Activated B cell treated with CpG ODN at 0.5 μM for 24 hours (primary cell): ENCODE data around the gene CENPP. TPM values are rescaled to one million over a fixed set of nuclear protein-coding genes. Genes with fewer than 3 reads are reported as not detected.

ENCODE experiments used
- ATAC-seq: fragments of 200-7000 bp; cut with Tn5 transposase; one replicate; pipeline ENCODE4 v1.10.0; 2021; ENCODE audit warnings: low read depth, mild to moderate bottlenecking, moderate library complexity
- CTCF ChIA-PET: fragments of 350-600 bp; sonication (Branson Sonifier 250); formaldehyde crosslinking; loops from one replicate; lab custom pipeline; 2021; ENCODE audit warnings: antibody characterized with exemption; lab: Charles Lee
- POLR2A ChIA-PET: fragments of 350-600 bp; sonication (Branson Sonifier 250); formaldehyde crosslinking; loops from one replicate; lab custom pipeline; 2021; ENCODE audit warnings: antibody characterized with exemption; lab: Charles Lee
- DNase-seq: peaks from one replicate; pipeline ENCODE4 v3.0.0; 2022
- H3K27ac Mint-ChIP-seq: one replicate; pipeline ENCODE4 v1.8.0; 2020; ENCODE audit warnings: mixed read lengths
- H3K27me3 Mint-ChIP-seq: one replicate; pipeline ENCODE4 v1.8.0; 2021; ENCODE audit warnings: mixed read lengths
- H3K36me3 Mint-ChIP-seq: one replicate; pipeline ENCODE4 v1.8.0; 2021; ENCODE audit warnings: low read depth, mixed read lengths
- H3K4me1 Mint-ChIP-seq: one replicate; pipeline ENCODE4 v1.8.0; 2021; ENCODE audit warnings: mixed read lengths
- H3K4me3 Mint-ChIP-seq: one replicate; pipeline ENCODE4 v1.8.0; 2020; ENCODE audit warnings: mild to moderate bottlenecking, mixed read lengths
- H3K9me3 Mint-ChIP-seq: one replicate; pipeline ENCODE4 v1.8.0; 2020; ENCODE audit warnings: mixed read lengths
- CTCF ChIP-seq: fragments of 200-600 bp; IDR thresholded peaks from one replicate; pipeline ENCODE4 v1.8.0; 2022; ENCODE audit warnings: antibody characterized with exemption, mild to moderate bottlenecking
- intact Hi-C: fragments of 100-400 bp; cut with micrococcal nuclease; formaldehyde crosslinking; loops from one replicate; pipeline ENCODE4 v1.15.1; 2024
- total RNA-seq: library from RNA; stranded (reverse); gene quantifications from 2 replicates; pipeline ENCODE4 v1.2.3, GENCODE V29; 2022

CENPP gene
- total RNA-seq, 1 donor from 2014 or later: 5.7 TPM

- TF ChIP-seq CTCF: no peak
- Mint-ChIP-seq H3K4me1 (no peaks in the 10 kb centered on the region), H3K9me3 (no peaks in the 10 kb centered on the region), H3K27ac (no peak overlapping the region), H3K27me3 (no peaks in the 10 kb centered on the region), H3K36me3 (no peaks in the 10 kb centered on the region), H3K4me3 (no peak overlapping the region)
- POLR2A ChIA-PET: no interaction called here
- ATAC-seq (no peak), DNase-seq (no peak)
- CTCF ChIA-PET: no interaction called here
- intact Hi-C loops: no loop called here
Observed at GRCh38 chr9:92595930-92596329, 270.2 kb downstream of the CENPP start.

DNA sequence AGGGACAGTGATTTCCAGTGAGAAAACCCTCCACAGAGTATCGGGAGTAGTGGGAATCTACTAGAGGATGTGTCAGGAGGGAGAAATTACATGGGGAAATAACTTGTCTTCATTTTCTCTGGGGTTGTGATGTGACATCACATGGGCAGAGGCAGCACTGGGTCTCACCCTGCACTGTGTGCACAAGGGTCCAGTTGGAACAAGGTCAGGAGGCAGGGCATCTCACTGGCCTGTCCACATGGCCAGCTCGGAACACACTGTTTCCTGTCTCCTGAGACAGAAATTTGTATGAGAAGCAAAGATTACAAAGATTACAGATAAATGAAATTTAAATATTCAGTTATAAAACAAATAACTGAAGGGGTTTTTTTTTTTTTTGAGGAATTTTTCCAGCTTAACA is 272.6 kb downstream of the CENPP start:
- DNase-seq (no peak), ATAC-seq (no peak)
- ChIA-PET POLR2A (no interaction called here), CTCF (no interaction called here)
- Mint-ChIP-seq H3K27ac (no peak overlapping the region), H3K27me3 (no peaks in the 10 kb centered on the region), H3K36me3 (peaks cover 4% of the 10 kb centered on the region), H3K4me3 (no peak overlapping the region), H3K4me1 (no peaks in the 10 kb centered on the region), H3K9me3 (peaks cover 1% of the 10 kb centered on the region)
- intact Hi-C loops: no loop called here
- TF ChIP-seq CTCF: no peak

DNA sequence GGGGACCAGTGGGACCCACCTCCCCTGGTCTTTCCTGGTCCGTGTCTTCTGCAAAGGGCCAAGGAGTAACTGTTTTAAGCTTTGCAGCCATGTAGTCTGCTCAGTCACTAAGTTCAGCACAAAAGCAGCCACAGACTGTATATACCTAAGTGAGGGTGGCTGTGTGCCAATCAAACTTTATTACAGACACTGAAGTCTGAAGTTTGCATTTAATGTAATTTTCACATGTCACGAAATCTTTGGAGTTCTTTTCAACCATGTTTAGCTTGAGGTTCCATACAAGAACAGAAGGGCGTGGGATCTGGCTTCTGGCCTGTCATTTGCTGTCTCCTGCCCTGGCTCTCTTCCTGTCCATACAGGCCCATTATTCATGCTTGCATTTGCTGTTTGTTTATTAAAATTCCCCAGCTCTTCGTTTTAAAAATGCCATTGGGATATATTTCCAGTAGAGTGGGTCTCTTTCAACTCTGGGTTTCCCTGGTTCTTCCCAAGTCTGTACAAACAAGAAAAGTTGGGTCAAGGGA is 274.2 kb downstream of the CENPP start:
- intact Hi-C loops: no loop called here
- peaks cover 11% of the 10 kb centered on the region for H3K9me3 Mint-ChIP-seq
- ATAC-seq (no peak), DNase-seq (no peak)
- H3K27me3 Mint-ChIP-seq: no peaks in the 10 kb centered on the region
- peaks cover 6% of the 10 kb centered on the region for H3K36me3 Mint-ChIP-seq
- H3K4me3 Mint-ChIP-seq: no peak overlapping the region
- H3K4me1 Mint-ChIP-seq: no peaks in the 10 kb centered on the region
- no peak for TF ChIP-seq CTCF
- no peak overlapping the region for H3K27ac Mint-ChIP-seq
- ChIA-PET POLR2A (no interaction called here), CTCF (no interaction called here)

DNA sequence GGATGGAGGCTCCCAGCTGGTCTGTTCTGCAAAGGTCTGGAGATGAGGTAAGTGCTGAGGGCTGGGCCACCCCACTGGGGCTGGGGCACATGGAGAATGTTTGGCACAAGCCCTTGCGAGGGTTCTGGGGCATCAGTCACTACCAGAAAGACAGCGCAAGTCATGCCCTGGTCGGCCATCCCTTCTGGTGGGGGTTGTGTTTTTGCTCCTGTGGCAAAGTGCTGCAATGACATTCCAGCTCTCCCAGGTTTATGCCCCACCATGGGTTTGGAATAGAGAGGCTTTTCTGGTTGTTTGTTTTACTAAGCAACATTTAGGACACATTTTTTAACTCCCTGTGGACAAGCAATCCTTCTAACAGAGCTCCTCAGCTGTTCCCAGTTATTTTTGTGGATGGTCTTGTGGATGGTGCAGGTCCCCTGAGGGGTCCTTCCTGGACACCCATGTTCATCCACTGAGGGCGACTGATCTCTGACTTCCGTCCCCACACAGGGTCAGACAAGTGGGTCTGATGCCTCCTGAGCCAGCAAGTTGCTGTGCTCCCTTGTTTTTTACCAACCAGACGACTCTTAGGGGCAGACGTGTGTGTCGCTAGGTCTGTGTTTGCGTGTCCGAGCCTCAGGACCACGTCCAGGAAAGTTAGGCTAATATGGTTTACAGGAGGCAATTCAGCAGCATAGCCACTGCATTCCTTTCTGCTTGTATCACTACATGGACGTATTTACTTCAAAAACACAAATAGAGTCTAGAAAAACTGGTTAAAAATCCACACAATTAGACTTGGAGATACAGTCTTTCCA is 274.9 kb downstream of the CENPP start:
- no peak for TF ChIP-seq CTCF
- intact Hi-C loops: no loop called here
- H3K4me1 Mint-ChIP-seq: no peaks in the 10 kb centered on the region
- DNase-seq: no peak
- H3K27me3 Mint-ChIP-seq: no peaks in the 10 kb centered on the region
- ChIA-PET POLR2A (no interaction called here), CTCF (no interaction called here)
- no peak for ATAC-seq
- H3K4me3 Mint-ChIP-seq: no peak overlapping the region
- H3K27ac Mint-ChIP-seq: no peak overlapping the region
- H3K36me3 Mint-ChIP-seq: peaks cover 6% of the 10 kb centered on the region
- H3K9me3 Mint-ChIP-seq: peaks cover 11% of the 10 kb centered on the region

GRCh38 chr9:92601451-92601850 is 275.7 kb downstream of the CENPP start:
- no peak for DNase-seq
- Mint-ChIP-seq H3K36me3 (peaks cover 6% of the 10 kb centered on the region), H3K9me3 (peaks cover 11% of the 10 kb centered on the region), H3K4me1 (no peaks in the 10 kb centered on the region), H3K27me3 (no peaks in the 10 kb centered on the region), H3K4me3 (no peak overlapping the region), H3K27ac (no peak overlapping the region)
- no peak for TF ChIP-seq CTCF
- POLR2A ChIA-PET: no interaction called here
- CTCF ChIA-PET: no interaction called here
- intact Hi-C loops: no loop called here
- no peak for ATAC-seq
